GM18867 (cell line): ENCODE results near the gene SLC2A8.

Experiments used
- ATAC-seq: cut with Tn5 transposase; IDR thresholded peaks from one replicate; pipeline ENCODE4 v1.9.1; 2021; ENCODE audit warnings: mild to moderate bottlenecking, moderate library complexity; ENCODE audit not compliant: unreplicated experiment

SLC2A8 gene

GRCh38 chr9:127398715-127399400, 1.9 kb downstream of the SLC2A8 start:
- ATAC-seq: no peak

- ATAC-seq: no peak
Measured at GRCh38 chr9:127399736-127400269, 2.8 kb downstream of the SLC2A8 start.

GRCh38 chr9:127402401-127403090, 5.6 kb downstream of the SLC2A8 start:
- ATAC-seq: no peak

- ATAC-seq: no peak
Measured at GRCh38 chr9:127403507-127404192, 6.7 kb downstream of the SLC2A8 start.

- no peak for ATAC-seq
Measured at GRCh38 chr9:127404631-127405030, 7.7 kb downstream of the SLC2A8 start.

GRCh38 chr9:127405344-127406125, 8.6 kb downstream of the SLC2A8 start:
- no peak for ATAC-seq

GRCh38 chr9:127406799-127407491, 10.0 kb downstream of the SLC2A8 start:
- no peak for ATAC-seq

- ATAC-seq: no peak
Measured at GRCh38 chr9:127407492-127407843, 10.5 kb downstream of the SLC2A8 start.

- ATAC-seq: no peak
Measured at GRCh38 chr9:127411122-127411521, 14.2 kb downstream of the SLC2A8 start.

- ATAC-seq: no peak
Measured at GRCh38 chr9:127415141-127415540, 18.2 kb downstream of the SLC2A8 start.

- ATAC-seq: no peak
Measured at GRCh38 chr9:127415657-127416056, 18.7 kb downstream of the SLC2A8 start.

- ATAC-seq: no peak
Measured at GRCh38 chr9:127417131-127418036, 20.4 kb downstream of the SLC2A8 start.

- ATAC-seq: no peak
Measured at GRCh38 chr9:127418037-127418471, 21.1 kb downstream of the SLC2A8 start.

GRCh38 chr9:127419348-127419747, 22.4 kb downstream of the SLC2A8 start:
- no peak for ATAC-seq

GRCh38 chr9:127421057-127421456, 24.1 kb downstream of the SLC2A8 start:
- ATAC-seq: no peak

- ATAC-seq: no peak
Measured at GRCh38 chr9:127422133-127422782, 25.3 kb downstream of the SLC2A8 start.

GRCh38 chr9:127422787-127423186, 25.8 kb downstream of the SLC2A8 start:
- ATAC-seq: no peak

GRCh38 chr9:127423476-127423933, 26.5 kb downstream of the SLC2A8 start:
- no peak for ATAC-seq
